Lower leg skin (tissue), 3 donors: ENCODE results near the gene COL4A4.

Experiments used
- POLR2A ChIP-seq, 2 donors: fragments of 450-650 bp; IDR thresholded peaks; one replicate each; pipeline ENCODE4 v1.6.1; 2016 to 2017; ENCODE audit warnings: antibody characterized with exemption in 2 of 2, mild to moderate bottlenecking in 1 of 2, moderate library complexity in 1 of 2
- TF ChIP-seq, protein P1 (sequence below), 3 donors: fragments of 450-650 bp; IDR thresholded peaks; one replicate each; pipeline ENCODE4 v1.5.1; 2016; ENCODE audit warnings: antibody characterized with exemption in 3 of 3, mild to moderate bottlenecking in 3 of 3, moderate library complexity in 2 of 3

DNA sequence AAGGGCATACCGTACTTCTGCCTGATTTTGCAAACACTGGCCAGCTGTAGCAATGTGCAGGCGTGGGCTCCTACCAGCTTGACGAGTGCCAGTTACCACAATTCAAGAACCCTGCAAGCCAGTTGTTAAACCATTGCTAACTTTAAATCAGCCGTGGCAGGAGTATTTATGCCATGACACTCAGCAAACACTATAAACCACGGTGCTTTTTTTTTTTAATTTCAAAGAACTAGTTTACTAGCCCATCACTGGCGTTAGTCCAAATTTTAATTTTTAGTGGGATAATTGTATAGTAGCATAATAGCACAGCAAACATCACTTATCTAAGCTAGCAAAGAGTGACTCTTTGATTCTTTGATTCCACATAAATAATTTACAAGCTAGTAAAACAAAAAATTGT lies 111.1 kb downstream of the COL4A4 start:
- TF ChIP-seq, protein P1, sequence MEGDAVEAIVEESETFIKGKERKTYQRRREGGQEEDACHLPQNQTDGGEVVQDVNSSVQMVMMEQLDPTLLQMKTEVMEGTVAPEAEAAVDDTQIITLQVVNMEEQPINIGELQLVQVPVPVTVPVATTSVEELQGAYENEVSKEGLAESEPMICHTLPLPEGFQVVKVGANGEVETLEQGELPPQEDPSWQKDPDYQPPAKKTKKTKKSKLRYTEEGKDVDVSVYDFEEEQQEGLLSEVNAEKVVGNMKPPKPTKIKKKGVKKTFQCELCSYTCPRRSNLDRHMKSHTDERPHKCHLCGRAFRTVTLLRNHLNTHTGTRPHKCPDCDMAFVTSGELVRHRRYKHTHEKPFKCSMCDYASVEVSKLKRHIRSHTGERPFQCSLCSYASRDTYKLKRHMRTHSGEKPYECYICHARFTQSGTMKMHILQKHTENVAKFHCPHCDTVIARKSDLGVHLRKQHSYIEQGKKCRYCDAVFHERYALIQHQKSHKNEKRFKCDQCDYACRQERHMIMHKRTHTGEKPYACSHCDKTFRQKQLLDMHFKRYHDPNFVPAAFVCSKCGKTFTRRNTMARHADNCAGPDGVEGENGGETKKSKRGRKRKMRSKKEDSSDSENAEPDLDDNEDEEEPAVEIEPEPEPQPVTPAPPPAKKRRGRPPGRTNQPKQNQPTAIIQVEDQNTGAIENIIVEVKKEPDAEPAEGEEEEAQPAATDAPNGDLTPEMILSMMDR (IDR thresholded peaks at IDR 0.05) = no peak
- TF ChIP-seq POLR2A (IDR thresholded peaks at IDR 0.05) = no peak
